NCI-H1694 treated with DMSO at 0.1 percent for 48 hours (cell line): ENCODE data around the gene SLC23A3.
A peak's percentile ranks its signal among the peaks of the same experiment; 100 is the strongest.

Experiments
- DNase-seq: peaks from one replicate; lab custom pipeline; 2025; lab: John Stamatoyannopoulos, UW

Gene SLC23A3

DNA sequence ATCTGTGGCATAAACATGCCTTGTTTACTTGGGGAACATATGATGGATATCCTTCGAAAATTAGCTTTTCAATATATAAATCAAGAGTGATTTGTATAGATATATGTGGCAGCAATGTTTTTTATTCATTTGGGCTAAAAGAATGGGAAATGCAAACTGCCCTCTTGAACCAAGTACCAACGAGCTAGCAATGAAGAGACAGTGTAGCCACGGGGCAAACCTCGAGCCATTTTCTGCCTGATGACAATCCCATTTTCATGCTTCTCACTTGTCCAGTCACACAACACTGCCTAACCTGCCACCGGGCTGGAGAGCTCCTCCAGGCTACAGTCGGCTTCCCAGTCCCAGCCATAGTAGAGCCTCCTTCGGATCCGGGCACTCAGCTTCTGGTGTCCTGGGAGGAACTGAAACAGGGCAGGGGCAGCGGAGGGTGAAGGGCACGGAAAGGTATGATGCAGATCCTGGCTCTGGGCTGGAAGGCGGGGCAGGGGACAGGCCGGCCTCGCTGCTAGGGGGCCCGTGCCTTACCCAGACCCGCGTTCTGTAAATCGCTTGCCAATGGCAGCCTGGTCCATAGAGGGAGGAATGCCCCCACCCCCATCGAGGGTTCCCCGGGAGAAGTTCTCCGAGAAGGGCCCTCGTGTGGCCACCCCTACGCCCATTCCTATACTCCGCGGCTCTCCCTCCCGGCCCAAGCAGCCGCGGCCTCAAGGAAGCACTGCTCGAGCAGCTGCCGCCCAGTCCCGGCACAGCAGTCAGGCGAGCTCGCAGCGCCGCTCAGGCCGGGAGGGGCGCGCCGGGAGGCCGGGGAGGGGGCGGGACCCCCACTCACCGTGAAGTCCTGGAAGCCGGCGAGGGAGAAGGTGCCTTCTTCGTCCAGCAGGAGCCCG is 6.3 kb upstream of the SLC23A3 start:
- DNase-seq, result no peak

- DNase-seq, result no peak
These were observed 5.7 kb upstream of the SLC23A3 start for GRCh38 chr2:219175486-219175885.

DNA sequence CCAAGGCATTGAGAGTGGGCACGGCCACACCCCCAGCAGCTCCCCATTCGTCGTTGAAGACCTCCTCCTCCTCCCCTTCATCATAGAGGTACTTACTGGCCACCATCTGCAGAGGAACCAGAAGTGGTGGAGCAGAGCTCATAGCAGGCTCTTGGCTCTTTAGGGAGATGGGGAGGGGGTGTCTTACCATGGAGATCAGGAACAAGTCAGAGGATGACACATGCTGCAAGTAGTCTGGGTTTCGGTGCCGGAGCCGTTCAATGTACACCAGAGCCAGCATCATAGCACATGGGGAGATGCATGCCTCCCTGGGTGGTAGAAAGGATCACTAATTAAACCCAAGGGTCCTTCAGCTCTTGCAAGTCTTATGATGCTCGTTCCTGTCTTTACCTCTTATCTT is 5.0 kb upstream of the SLC23A3 start:
- DNase-seq, result no peak

GRCh38 chr2:219174146-219174545 is 4.3 kb upstream of the SLC23A3 start:
- DNase-seq, result no peak

DNA sequence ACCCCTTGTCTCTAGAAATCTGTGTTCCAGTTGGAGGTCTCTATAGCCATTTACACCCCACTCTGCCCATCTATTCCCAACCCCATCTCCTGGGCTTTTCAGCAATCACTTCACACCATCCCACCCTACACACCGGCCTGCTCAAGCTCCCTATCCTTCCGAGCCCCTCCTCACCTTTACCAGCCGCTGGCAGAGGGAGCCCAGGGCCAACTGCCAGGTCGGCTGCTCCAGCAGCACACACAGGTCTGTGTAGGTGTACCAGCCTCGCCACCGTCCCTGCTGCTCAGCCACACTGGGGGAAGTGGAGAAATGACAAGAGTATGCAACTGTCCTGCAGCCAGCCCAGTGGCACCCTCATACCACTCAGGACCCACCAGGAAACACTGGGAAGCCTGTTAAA is 3.3 kb upstream of the SLC23A3 start:
- DNase-seq, result no peak

DNA sequence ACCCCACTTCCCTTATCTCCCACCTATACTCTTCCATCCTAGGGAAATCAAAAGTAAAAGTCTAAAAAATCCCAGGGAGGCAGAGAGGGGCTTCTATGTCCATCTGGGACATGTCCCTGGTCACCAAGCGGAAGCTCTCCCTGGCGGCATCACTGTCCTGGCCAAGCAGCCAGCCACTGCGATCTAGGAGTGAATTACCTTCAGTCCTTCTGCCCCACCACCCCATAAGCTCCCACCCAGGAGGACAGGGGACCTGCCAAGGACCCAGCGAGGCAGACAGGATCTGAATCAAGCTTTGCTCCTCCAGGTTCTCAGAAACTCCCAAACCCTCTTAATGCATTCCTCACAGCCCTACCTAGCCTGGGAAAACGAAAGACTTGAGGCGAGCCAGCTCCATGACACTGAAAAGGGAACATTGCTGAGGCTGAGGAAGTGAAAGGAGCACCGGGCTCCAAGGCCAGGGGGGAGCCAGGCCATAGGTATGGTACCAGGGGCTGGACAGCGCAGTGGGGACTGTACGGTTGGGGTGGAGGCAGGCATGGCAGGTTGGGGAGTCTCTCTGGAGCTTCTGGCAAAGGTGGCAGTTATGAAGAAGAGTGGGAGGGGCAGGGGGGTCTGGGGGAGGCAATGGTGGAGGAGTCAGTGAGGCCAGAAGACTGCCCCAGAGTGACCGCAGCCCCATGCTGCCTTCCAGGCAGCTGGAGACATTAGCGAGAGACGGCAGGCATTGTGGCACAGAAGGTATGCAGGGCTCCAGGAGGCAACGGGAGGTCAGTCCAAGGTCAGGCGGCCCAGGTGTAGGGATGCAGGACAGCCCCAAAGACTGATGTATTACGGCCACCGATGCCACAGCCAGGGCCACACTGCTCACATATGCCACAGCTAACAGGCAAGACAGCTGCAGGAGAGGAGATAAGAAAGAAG is 2.7 kb upstream of the SLC23A3 start:
- no peak for DNase-seq

- DNase-seq, result peak; percentile 38
These were observed 1.4 kb upstream of the SLC23A3 start for GRCh38 chr2:219171231-219171651.

- no peak for DNase-seq
These were observed 897 bp downstream of the SLC23A3 start for GRCh38 chr2:219168932-219169331.

GRCh38 chr2:219168526-219168925 is 1.3 kb downstream of the SLC23A3 start:
- DNase-seq, result no peak

GRCh38 chr2:219167997-219168396 is 1.8 kb downstream of the SLC23A3 start:
- DNase-seq, result no peak

DNA sequence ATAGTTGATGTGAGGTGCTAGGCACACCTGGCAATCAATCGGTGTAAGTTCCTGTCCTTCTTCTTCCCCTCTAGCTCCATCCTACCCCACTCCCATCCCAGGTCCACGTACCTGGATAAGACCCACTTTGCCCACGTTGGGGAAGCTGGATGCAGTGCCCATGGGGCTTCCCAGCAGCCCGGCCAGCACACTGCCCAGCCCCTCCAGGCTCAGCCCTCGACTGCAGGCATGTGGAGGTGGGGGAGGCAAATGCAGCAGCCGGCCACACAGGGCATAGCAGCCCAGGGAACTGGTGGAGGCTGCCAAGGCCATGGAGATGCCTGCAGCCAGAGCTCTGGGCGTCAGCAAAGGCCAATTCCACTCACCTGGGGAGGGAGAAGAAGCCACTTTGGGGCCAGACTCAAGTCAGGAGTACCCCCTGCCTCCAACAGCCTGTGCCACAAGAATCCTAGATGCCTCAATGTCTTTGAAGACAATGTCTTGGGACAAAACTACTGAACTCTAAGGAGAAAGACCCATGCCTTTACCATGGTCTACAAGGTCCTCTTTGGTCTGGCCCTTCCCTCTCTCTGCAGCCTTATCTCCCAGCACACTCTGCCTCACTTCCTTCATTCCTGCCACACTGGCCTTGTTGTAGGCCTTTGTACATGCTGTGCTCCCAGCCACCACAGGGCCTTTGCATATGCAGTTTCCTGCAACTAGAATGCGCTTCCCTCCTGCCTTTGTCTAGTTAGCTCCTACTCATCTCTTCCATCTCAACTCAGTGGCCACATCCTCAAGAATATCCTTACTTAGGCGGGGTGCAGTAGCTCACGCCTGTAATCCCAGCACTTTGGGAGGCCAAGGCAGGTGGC is 4.5 kb downstream of the SLC23A3 start:
- no peak for DNase-seq

DNA sequence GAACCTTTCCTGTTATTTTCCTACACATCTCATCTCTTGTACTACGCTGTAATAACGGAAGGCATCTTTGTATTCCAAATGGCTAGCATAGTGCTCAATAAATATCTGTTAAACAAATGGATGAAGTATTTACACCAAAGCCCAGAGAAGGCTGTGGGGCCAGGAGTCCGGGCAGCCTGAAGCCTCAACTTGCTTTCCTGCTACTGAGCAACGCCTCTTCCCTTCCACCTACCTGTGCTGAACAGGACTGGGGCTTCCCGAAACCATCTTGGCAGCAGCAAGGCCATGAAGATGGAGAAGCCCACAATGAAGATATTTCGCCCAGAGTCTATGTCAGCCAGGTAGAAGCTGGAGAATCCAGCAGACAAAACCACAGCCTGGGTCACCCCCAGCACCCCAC is 6.7 kb downstream of the SLC23A3 start:
- DNase-seq, result no peak

DNA sequence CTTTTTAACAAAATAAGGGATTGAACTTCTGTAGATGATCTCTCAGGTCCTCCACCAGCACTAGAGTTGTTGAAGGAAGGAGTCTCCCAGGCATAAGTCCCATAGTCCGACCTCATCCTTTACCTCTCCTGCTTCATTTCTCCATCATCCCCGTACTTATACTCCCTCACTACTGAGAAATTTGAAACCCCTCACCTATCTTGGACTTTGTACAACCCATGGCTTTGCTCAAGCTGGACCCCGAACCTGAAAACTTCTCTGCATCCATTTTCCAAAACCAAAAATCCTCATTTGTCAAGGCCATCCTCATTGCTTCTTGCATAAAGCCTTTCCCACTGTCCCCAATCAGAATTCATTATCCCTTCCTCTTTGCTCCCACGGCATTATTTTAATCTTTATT is 8.7 kb downstream of the SLC23A3 start:
- no peak for DNase-seq

DNA sequence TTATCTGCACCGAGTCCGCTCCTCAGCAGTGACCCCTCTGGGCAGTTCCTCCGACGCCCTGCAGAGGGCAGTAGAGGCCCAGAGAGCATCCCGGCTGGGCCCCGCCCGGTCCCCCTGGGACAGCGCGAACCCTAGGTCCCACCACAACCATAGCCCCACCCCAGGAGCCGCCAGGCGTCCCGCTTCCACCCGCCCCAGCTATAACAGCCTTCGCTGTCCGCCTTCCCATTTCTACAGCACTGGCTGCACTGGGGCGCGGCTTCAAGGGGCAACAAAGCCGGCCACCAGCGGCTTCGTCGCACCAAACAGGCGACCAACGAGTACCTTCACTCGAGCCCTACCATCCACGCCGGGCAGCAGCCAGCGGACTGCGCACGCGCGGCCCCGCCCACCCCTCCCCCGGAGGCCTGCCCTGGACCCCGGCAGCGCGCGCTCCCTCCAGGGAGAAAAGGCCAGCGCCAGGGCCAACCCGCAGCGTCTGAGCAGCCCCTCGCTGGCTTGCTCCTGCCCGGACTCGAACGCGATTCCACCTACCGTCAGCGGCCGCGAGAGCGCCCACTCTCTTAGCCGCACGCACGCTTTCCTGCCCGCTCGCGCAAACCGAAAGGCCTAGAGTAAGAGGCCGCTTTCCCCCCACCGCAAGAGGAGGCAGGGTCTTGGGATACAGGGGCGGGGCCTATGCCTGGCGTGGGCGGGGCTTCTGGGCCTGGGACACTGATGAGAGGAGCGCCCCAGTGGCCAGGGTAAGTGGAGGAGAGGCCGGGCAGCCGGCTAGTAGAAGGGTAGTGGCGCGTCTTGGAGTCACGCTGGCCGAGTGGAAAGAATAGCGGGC is 9.4 kb downstream of the SLC23A3 start, which contains the start of gene NHEJ1:
NHEJ1 (minus strand) TSS at position 630 of the 832 bp plus-strand sequence. CDS start 2,453 bp downstream, outside the sequence.
- DNase-seq, result peak; percentile 85

DNA sequence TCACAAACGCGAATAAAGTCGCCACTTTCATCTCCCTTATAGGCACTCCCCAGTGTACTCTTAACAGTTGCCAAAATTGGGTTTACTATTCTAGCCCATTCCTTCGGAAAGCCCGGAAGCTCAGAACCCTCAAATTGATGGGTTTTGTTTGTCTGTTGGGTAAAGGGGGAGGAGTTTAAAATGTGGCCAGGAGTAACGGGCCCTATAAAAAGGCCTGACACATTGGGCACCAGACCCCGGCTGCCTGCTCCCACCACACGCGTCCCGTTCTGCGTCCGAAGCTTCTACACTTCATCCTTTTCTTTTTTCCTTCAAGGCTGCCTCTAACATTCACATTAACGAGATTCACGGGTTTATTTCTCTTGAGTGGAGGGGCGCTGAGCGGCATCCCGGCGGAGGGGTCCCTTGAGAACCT is 10.1 kb downstream of the SLC23A3 start:
- DNase-seq, result no peak

DNA sequence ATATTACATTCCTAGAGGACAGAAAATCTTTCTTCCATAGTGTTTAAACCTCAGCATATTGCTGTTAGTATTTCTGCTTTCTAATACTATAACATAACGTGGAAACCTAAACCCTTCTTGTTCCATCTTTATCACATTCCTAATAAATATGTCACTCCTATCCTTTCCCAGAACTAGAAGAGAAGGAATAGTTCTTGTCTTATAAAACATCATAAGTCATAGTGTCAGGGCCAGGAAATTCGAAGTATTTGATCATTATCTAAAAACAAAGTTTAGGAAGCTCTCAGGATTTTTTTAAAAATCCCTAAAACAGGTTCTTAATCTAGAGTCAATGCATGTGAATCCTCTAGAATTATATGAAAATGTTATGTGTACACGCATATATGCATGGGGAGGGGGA is 11.2 kb downstream of the SLC23A3 start:
- no peak for DNase-seq

DNA sequence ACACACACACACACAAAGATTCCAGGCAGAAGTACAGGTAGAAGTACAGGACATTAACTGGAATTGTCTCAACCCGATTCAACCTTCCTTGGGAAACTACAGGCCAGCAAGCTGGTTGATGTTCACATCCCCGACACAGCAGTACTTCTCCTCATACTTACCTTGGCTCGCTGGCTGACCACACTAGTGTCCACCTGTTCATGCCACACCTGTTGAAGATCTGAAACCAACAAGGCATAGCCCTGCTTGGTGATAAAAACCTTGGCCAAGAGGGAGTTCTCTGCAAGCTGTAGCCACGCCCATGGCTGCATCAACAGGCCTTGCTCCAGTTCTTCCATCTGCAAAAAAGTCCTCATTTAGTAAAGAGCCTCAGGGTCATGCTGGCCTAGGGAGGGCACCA is 11.8 kb downstream of the SLC23A3 start:
- DNase-seq, result no peak

GRCh38 chr2:219157396-219157795 is 12.4 kb downstream of the SLC23A3 start:
- no peak for DNase-seq

DNA sequence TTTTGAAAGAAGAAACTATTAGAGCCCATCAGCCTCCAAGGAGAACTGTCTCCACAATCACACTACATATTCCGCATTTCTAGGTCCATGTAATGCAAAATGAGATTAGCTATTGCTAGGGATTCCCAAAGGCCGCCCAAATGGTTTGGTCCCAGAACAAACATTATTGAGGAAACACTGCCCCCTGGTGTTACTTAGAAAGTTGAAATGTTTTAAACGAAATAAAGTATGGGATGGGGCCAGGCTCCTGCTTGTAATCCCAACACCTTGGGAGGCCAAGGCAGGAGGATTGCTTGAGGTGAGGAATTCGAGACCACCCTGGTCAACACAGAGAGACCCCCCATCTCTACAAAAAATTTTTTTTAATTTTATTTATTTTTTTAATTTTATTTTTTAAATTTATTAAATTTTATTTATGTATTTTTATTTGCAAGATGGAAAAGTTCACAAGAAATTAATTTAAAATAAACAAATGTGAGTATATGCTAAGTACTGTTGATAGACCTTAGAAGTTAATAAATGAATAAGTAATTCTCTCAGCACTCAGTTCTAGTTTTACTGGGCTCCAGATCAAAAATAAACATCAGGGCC is 14.7 kb downstream of the SLC23A3 start:
- DNase-seq, result peak; percentile 88

DNA sequence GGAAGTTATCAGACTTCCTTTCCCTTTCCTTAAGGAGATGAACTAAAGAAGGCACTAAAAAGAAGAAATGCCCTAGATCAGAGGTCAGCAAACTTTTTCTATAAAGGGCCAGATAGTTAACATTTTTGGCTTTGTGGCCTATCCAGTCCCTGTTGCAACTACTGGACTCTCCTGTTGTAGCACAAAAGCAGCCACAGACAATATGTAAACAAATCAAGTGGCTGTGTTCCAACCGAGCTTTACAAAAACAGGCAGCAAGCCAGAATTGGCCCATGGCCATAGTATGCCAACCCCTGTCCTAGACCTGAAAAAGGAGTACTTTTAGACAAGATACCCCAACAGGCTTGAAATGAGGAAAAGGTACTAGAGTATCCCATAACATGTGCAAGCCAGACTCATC is 20.2 kb downstream of the SLC23A3 start:
- DNase-seq, result no peak

DNA sequence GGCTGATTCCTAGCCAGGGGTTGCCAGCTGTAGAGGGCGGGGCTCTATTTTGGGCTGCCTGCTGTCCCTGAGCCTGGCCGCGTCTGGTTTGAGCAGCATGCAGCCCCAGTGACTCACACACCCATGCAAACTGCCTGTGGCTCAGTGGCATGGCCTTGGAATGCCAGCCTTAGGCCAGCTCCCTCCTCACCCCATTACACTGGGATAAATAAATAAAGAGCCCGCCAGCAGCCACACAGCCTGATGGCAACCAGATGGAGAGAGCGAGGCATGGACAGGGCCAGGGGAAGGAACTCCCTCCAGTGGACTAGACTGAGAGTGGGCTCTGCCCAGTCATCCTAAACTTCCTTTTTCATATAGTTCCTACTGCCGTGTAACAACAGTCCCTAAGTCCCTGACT is 27.5 kb downstream of the SLC23A3 start:
- no peak for DNase-seq
